Endothelial cell of umbilical vein (primary cell): Measurements from ENCODE around the gene MFSD6. TPM values are rescaled to one million over a fixed set of nuclear protein-coding genes. Genes with fewer than 3 reads are reported as not detected.

ENCODE experiments used
- BruUV-seq: library from RNA; stranded (reverse); fragments of 400-500 nt; replicated peaks from 2 replicates; lab custom pipeline; 2021; lab: Mats Ljungman, UMichigan
- CTCF ChIA-PET: fragments of 300-600, 350-600 bp; sonication (Branson Sonifier 250); formaldehyde crosslinking; loops from one replicate; lab custom pipeline; 2021; ENCODE audit warnings: antibody characterized with exemption, inconsistent platforms; lab: Charles Lee
- POLR2A ChIA-PET: fragments of 300-600, 350-600 bp; sonication (Branson Sonifier 250); formaldehyde crosslinking; loops from one replicate; lab custom pipeline; 2021; ENCODE audit warnings: antibody characterized with exemption, inconsistent platforms; lab: Charles Lee
- DNase-seq: peaks from one replicate; pipeline ENCODE4 v3.0.0-alpha.2; 2011; ENCODE audit warnings: low read depth, low spot score
- FAIRE-seq: peaks from 2 replicates; lab custom pipeline; 2011; peaks lifted over from hg19 to GRCh38; lab: Jason Lieb, UNC
- H2AFZ ChIP-seq: 2 replicates; pipeline ENCODE4 v1.6.0; 2012; ENCODE audit warnings: low read depth, low read length, control low read depth, inconsistent platforms
- H3K27ac ChIP-seq: 2 replicates; pipeline ENCODE4 v1.5.1; 2011; ENCODE audit warnings: low read depth, mild to moderate bottlenecking, control low read depth, low read length, moderate library complexity; ENCODE audit not compliant: insufficient read depth
- H3K27me3 ChIP-seq, 2 experiments: 2 replicates each; pipeline versions ENCODE4 v1.6.0 to v1.6.1; 2011; ENCODE audit warnings: low read length in 2 of 2, mixed read lengths in 1 of 2; ENCODE audit not compliant: control insufficient read depth in 2 of 2, insufficient read depth in 2 of 2
- H3K36me3 ChIP-seq, 2 experiments: 2 replicates in 1 of 2; 3 replicates in 1 of 2; pipeline ENCODE4 v1.5.1; 2011; ENCODE audit warnings: low read length in 2 of 2, mild to moderate bottlenecking in 1 of 2, moderate library complexity in 1 of 2; ENCODE audit not compliant: control insufficient read depth in 2 of 2, insufficient read depth in 2 of 2; ENCODE audit errors: extremely low read depth in 1 of 2
- H3K4me1 ChIP-seq: 3 replicates; pipeline ENCODE4 v1.5.1; 2011; ENCODE audit warnings: mild to moderate bottlenecking, low read length; ENCODE audit not compliant: control insufficient read depth, insufficient read depth; ENCODE audit errors: extremely low read depth
- H3K4me2 ChIP-seq: 2 replicates; pipeline ENCODE4 v1.6.1; 2011; ENCODE audit warnings: low read length, control low read depth, mixed read lengths; ENCODE audit not compliant: insufficient read depth
- H3K4me3 ChIP-seq, 3 experiments: fragments of 200-600 bp in 1 of 3; sonication (generic), shearing (Covaris generic) in 1 of 3; replicated peaks in 1 of 3; 2 replicates each; pipeline ENCODE4 v1.5.1; 2011 to 2016; ENCODE audit warnings: control low read depth in 3 of 3, low read length in 3 of 3, mild to moderate bottlenecking in 2 of 3, inconsistent platforms in 1 of 3, low read depth in 1 of 3, moderate library complexity in 1 of 3; ENCODE audit not compliant: insufficient read depth in 1 of 3
- H3K79me2 ChIP-seq: 2 replicates; pipeline ENCODE4 v1.6.0; 2012; ENCODE audit warnings: low read length, inconsistent platforms; ENCODE audit not compliant: control insufficient read depth, insufficient read depth
- H3K9ac ChIP-seq: replicated peaks from 2 replicates; pipeline ENCODE3; 2011; ENCODE audit warnings: low read length, control low read depth; ENCODE audit not compliant: insufficient read depth; ENCODE audit errors: extremely low read depth
- H3K9me1 ChIP-seq: replicated peaks from 3 replicates; pipeline ENCODE4 v1.6.0; 2011; ENCODE audit warnings: mild to moderate bottlenecking, low read length; ENCODE audit not compliant: control insufficient read depth, insufficient read depth; ENCODE audit errors: extremely low read depth
- H3K9me3 ChIP-seq: replicated peaks from 2 replicates; pipeline ENCODE4 v1.5.1; 2012; ENCODE audit warnings: low read length, inconsistent platforms; ENCODE audit not compliant: control insufficient read depth, insufficient read depth
- H4K20me1 ChIP-seq: replicated peaks from 2 replicates; pipeline ENCODE3; 2011; ENCODE audit warnings: mild to moderate bottlenecking, low read length; ENCODE audit not compliant: control insufficient read depth, insufficient read depth; ENCODE audit errors: extremely low read depth
- CTCF ChIP-seq, 2 donors: IDR thresholded peaks; 1 replicate in 1 of 2; 2 replicates in 1 of 2; pipeline ENCODE4 v1.5.1; 2011; ENCODE audit warnings: low read length in 2 of 2, mild to moderate bottlenecking in 2 of 2, moderate library complexity in 2 of 2, control low read depth in 1 of 2, inconsistent platforms in 1 of 2, low read depth in 1 of 2; ENCODE audit not compliant: insufficient read depth in 1 of 2; ENCODE audit errors: extremely low read depth in 1 of 2
- FOS ChIP-seq: IDR thresholded peaks from 2 replicates; pipeline ENCODE4 v1.6.1; 2011; ENCODE audit warnings: mild to moderate bottlenecking, low read length, moderate library complexity, borderline replicate concordance; ENCODE audit not compliant: insufficient read depth
- POLR2A ChIP-seq: IDR thresholded peaks from 2 replicates; pipeline ENCODE4 v1.6.1; 2012; ENCODE audit warnings: low read depth, mild to moderate bottlenecking, control low read depth, low read length
- POLR2AphosphoS5 ChIP-seq: IDR thresholded peaks from 2 replicates; pipeline ENCODE4 v1.6.1; 2012; ENCODE audit warnings: low read depth, mild to moderate bottlenecking, control low read depth, low read length, moderate library complexity; ENCODE audit not compliant: insufficient read depth
- dilution Hi-C: fragments of 300-500 bp; cut with MboI; formaldehyde crosslinking; loops from one replicate; pipeline ENCODE4 v1.15.0; 2019; ENCODE audit warnings: low sequenced_read_pairs; ENCODE audit not compliant: extremely low pct_ligation_motif_present
- intact Hi-C: fragments of 100-400 bp; cut with micrococcal nuclease; formaldehyde crosslinking; loops from one replicate; pipeline ENCODE4 v1.10.0; 2022
- polyA plus RNA-seq, 4 experiments: library from polyadenylated mRNA; depleted of rRNA in 3 of 4; stranded (reverse) in 3 of 4; unstranded in 1 of 4; fragments of >200 nt; gene quantifications; 2 replicates each; pipeline versions ENCODE4 v1.2.1 to v1.2.3, GENCODE V29; 2011 to 2012; ENCODE audit warnings: missing spikeins in 1 of 4
- total RNA-seq: library from RNA; stranded (reverse); gene quantifications from 2 replicates; pipeline ENCODE4 v1.2.3, GENCODE V29; 2021
- TF ChIP-seq, protein P1 (sequence below): IDR thresholded peaks from 2 replicates; pipeline ENCODE4 v1.6.1; 2011; ENCODE audit not compliant: insufficient read depth, insufficient read length

The MFSD6 gene
- total and polyA plus RNA-seq, 2 donors (not counting 3 experiments of a cell fraction or from before 2014, with no cell fraction given), result 4.3 to 4.5 TPM

DNA sequence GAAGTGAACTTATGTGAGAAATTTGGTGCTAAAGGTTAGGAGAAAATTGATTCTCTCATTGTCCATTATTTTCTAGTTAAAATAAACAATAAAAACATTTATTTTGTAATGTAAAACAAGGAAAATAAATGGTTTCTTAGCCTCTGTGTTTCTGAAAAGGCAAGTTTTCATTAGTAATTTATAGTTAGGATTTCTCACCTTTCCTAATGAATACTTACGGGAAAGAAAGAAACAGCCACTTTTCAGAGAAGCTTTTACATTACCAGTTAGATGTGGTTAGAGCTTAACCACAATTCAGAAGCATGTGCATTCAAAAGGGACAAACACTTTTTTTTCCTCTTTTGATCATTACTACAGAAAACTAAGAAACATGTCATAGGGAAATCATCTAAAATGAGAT lies 107.5 kb downstream of the MFSD6 start:
- Histone ChIP-seq H3K4me2 (no peak overlapping the region), H3K4me1 (no peaks in the 10 kb centered on the region), H2AFZ (no peak overlapping the region), H3K9me1 (no peaks in the 10 kb centered on the region), H3K27ac (no peak overlapping the region), H4K20me1 (no peaks in the 10 kb centered on the region), H3K9ac (no peak overlapping the region), H3K9me3 (no peaks in the 10 kb centered on the region), H3K79me2 (no peaks in the 10 kb centered on the region), H3K36me3 (no peaks in the 10 kb centered on the region), H3K27me3 (no peaks in the 10 kb centered on the region), H3K4me3 (no peak overlapping the region)
- intact Hi-C loops, result no loop called here
- dilution Hi-C loops, result no loop called here
- ChIA-PET POLR2A (no interaction called here), CTCF (no interaction called here)
- FAIRE-seq (no peak), DNase-seq (no peak)
- no TSS peak for BruUV-seq
- no peak for TF ChIP-seq POLR2A
- no peak for TF ChIP-seq POLR2AphosphoS5
- no peak for TF ChIP-seq FOS

GRCh38 chr2:190517468-190517867 lies 109.3 kb downstream of the MFSD6 start:
- dilution Hi-C loops, result no loop called here
- no peaks in the 10 kb centered on the region for H4K20me1 ChIP-seq
- H3K4me2 ChIP-seq, result no peak overlapping the region
- no peaks in the 10 kb centered on the region for H3K79me2 ChIP-seq
- DNase-seq (no peak), FAIRE-seq (no peak)
- H2AFZ ChIP-seq, result no peak overlapping the region
- no TSS peak for BruUV-seq
- no peaks in the 10 kb centered on the region for H3K27me3 ChIP-seq
- no peaks in the 10 kb centered on the region for H3K4me1 ChIP-seq
- no peak overlapping the region for H3K27ac ChIP-seq
- ChIA-PET CTCF (interaction anchor here (1.0 kb wide), 2 partner anchors 10 to 13 kb away, joined by 3 to 4 read pairs; no protein-coding TSS in a partner anchor), POLR2A (no interaction called here)
- no peak overlapping the region for H3K4me3 ChIP-seq
- no peaks in the 10 kb centered on the region for H3K36me3 ChIP-seq
- no peak overlapping the region for H3K9ac ChIP-seq
- intact Hi-C loops, result no loop called here
- no peaks in the 10 kb centered on the region for H3K9me3 ChIP-seq
- TF ChIP-seq CTCF (IDR thresholded peaks at IDR 0.05; ENCODE audit: extremely low read depth in 1 of 2, insufficient read depth in 1 of 2, low read depth in 1 of 2, low read length in 2 of 2), result no peak
- no peak for TF ChIP-seq POLR2AphosphoS5
- TF ChIP-seq, protein P1, sequence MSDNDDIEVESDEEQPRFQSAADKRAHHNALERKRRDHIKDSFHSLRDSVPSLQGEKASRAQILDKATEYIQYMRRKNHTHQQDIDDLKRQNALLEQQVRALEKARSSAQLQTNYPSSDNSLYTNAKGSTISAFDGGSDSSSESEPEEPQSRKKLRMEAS, result no peak
- H3K9me1 ChIP-seq, result no peaks in the 10 kb centered on the region
